ENCODE results near the gene SLMAP. TPM values are rescaled to one million over a fixed set of nuclear protein-coding genes. Genes with fewer than 3 reads are reported as not detected.

The SLMAP gene
- total and polyA plus RNA-seq, 10 donors: 7.8 to 77.3 (median 62.9) TPM

DNA sequence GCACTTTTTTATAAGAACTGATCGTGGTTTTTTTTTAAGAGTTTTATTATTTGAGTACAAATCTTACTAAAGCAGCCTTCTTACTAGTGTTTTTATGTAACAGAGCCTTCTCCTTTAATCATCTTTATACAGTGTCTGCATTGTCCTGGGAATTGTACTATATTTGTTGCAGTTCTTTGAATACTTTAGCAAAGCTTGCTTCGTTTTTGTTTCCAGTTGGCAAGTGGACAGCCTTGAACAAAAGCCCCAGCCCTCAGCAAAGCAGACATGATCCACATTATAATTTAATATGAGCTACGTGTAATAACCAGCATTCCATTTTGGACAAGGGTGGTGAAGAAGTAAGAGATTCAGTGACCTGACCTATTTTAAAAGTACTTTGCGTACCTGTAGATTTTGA is 139.9 kb downstream of the SLMAP start:
- TF ChIP-seq POLR2A (IDR thresholded peaks at IDR 0.05): no peak
- TF ChIP-seq CTCF (IDR thresholded peaks at IDR 0.05 in 8 of 11, conservative IDR thresholded peaks at IDR 0.05 in 3 of 11): no peak
- TF ChIP-seq POLR2AphosphoS5 (IDR thresholded peaks at IDR 0.05): no peak
- Histone ChIP-seq H3K27me3 (replicated peaks in 1 of 7) (no peaks in the 10 kb centered on the region), H3K36me3 (peaks cover 0 to 69% (median 10%) of the 10 kb centered on the region in 6 donors), H3K4me1 (no peaks in the 10 kb centered on the region), H3K27ac (no peak overlapping the region), H3K9me3 (no peaks in the 10 kb centered on the region), H3K4me3 (no peak overlapping the region)
- WGBS, 5 donors: 89 to 98% (median 95%) methylated on average over 4 of the region's 4 CpGs
- intact Hi-C loops (cut with DNase I; ENCODE audit: low total_unique reads): no loop called here
- no peak for DNase-seq

DNA sequence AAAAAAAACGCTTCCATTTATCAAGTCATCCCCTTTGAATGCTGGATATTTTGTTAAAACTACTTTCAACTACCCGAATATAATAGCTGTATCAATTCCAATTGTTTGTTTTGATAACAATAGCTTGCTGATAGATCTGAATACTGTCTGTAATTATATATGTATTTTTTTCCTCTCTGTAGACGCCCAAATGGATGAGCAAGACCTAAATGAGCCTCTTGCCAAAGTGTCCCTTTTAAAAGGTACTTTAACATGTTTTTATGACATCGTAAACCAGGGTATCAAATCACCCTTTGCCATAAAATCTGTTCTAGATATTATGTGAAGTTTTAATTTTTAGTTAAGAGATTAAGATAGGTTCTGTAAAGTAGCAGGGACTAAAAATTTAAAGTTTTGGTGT is 140.6 kb downstream of the SLMAP start:
- Histone ChIP-seq H3K4me3 (no peak overlapping the region), H3K27me3 (replicated peaks in 1 of 7) (no peaks in the 10 kb centered on the region), H3K36me3 (peaks cover 0 to 72% (median 10%) of the 10 kb centered on the region in 6 donors), H3K9me3 (no peaks in the 10 kb centered on the region), H3K27ac (no peak overlapping the region), H3K4me1 (no peaks in the 10 kb centered on the region)
- TF ChIP-seq POLR2A (IDR thresholded peaks at IDR 0.05) (no peak), CTCF (IDR thresholded peaks at IDR 0.05 in 8 of 11, conservative IDR thresholded peaks at IDR 0.05 in 3 of 11) (no peak), POLR2AphosphoS5 (IDR thresholded peaks at IDR 0.05) (no peak)
- DNase-seq: no peak
- 74 to 98% (median 81%) methylated on average over 4 of the region's 4 CpGs for WGBS, 5 donors
- intact Hi-C loops (cut with DNase I; ENCODE audit: low total_unique reads): no loop called here

DNA sequence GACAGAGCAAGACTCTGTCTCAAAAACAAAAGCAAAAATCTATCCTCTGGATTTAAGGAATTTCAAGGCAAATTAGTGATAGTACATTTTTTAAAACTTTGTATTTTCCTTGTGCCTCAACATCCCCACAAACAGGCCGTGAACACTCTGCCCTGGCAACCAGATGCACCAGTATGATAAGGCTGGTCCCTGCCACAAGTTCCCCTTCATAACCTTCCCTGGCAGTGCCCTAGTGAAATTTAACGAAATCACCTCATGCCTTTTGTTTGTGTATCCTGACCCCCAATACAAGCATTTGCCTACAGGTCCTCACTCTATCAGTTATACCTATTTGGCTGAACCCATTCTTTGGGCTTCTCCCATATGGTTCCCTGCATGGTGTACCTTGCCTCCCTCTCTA is 144.7 kb downstream of the SLMAP start:
- no peaks in the 10 kb centered on the region for H3K4me1 ChIP-seq
- DNase-seq: no peak
- intact Hi-C loops (cut with DNase I; ENCODE audit: low total_unique reads): no loop called here
- 54 to 69% (median 65%) methylated on average over 2 of the region's 2 CpGs for WGBS, 5 donors
- H3K4me3 ChIP-seq: no peak overlapping the region
- H3K36me3 ChIP-seq: peaks cover 0 to 95% (median 10%) of the 10 kb centered on the region in 6 donors
- H3K27ac ChIP-seq: no peak overlapping the region
- TF ChIP-seq POLR2A (IDR thresholded peaks at IDR 0.05) (no peak), CTCF (IDR thresholded peaks at IDR 0.05 in 8 of 11, conservative IDR thresholded peaks at IDR 0.05 in 3 of 11) (no peak), POLR2AphosphoS5 (IDR thresholded peaks at IDR 0.05) (no peak)
- H3K9me3 ChIP-seq: no peaks in the 10 kb centered on the region
- H3K27me3 ChIP-seq (replicated peaks in 1 of 7): no peaks in the 10 kb centered on the region

GRCh38 chr3:57903124-57903890 is 147.2 kb downstream of the SLMAP start:
- TF ChIP-seq POLR2A (IDR thresholded peaks at IDR 0.05) (no peak), POLR2AphosphoS5 (IDR thresholded peaks at IDR 0.05) (no peak), CTCF (IDR thresholded peaks at IDR 0.05 in 8 of 11, conservative IDR thresholded peaks at IDR 0.05 in 3 of 11) (no peak)
- intact Hi-C loops (cut with DNase I; ENCODE audit: low total_unique reads): no loop called here
- Histone ChIP-seq H3K27me3 (replicated peaks in 1 of 7) (no peaks in the 10 kb centered on the region), H3K4me1 (no peaks in the 10 kb centered on the region), H3K27ac (no peak overlapping the region), H3K36me3 (peaks cover 0 to 86% (median 6%) of the 10 kb centered on the region in 6 donors), H3K9me3 (no peaks in the 10 kb centered on the region), H3K4me3 (no peak overlapping the region)
- no peak for DNase-seq
- 91 to 97% (median 95%) methylated on average over 3 of the region's 3 CpGs for WGBS, 5 donors
